HepG2 (cell line): Measurements from ENCODE around the gene RANBP3. TPM values are rescaled to one million over a fixed set of nuclear protein-coding genes. Genes with fewer than 3 reads are reported as not detected.

Experiments used
- ATAC-seq: fragments of 200-7000 bp; cut with Tn5 transposase; 3 replicates; pipeline ENCODE4 v1.9.1; 2020; ENCODE audit warnings: mild to moderate bottlenecking, moderate library complexity
- BruUV-seq: library from RNA; stranded (reverse); fragments of 400-500 nt; replicated peaks from 2 replicates; lab custom pipeline; 2021; lab: Mats Ljungman, UMichigan
- CTCF ChIA-PET: fragments of 300-600 bp; formaldehyde crosslinking; extraction: SDS; loops from one replicate; lab custom pipeline; 2021; ENCODE audit warnings: low total read pairs, inconsistent platforms, low intra/inter-chr PET ratio; lab: Yijun Ruan, JAX
- POLR2A ChIA-PET: fragments of 350-600 bp; sonication (Branson Sonifier 250); formaldehyde crosslinking; loops from one replicate; lab custom pipeline; 2020; ENCODE audit warnings: antibody characterized with exemption, inconsistent platforms; lab: Yijun Ruan, JAX
- DNase-seq: peaks from one replicate; pipeline ENCODE4 v3.0.0-alpha.2; 2015; ENCODE audit warnings: low spot score
- FAIRE-seq: peaks from 3 replicates; lab custom pipeline; 2011; peaks lifted over from hg19 to GRCh38; lab: Jason Lieb, UNC
- H2AFZ ChIP-seq: one replicate; pipeline ENCODE4 v1.6.1; 2011; ENCODE audit warnings: low read length, inconsistent platforms
- H3K27ac ChIP-seq: fragments of 300-600 bp; 3 replicates; pipeline ENCODE4 v1.8.0; 2011; ENCODE audit warnings: mixed run types, mild to moderate bottlenecking, mixed read lengths, low read length, inconsistent platforms; ENCODE audit not compliant: insufficient read depth; ENCODE audit errors: extremely low read length
- H3K27me3 ChIP-seq, 2 experiments: fragments of 200-600 bp in 1 of 2; 2 replicates in 1 of 2; 3 replicates in 1 of 2; pipeline versions ENCODE4 v1.6.0 to v1.8.0; 2011; ENCODE audit warnings: low read length in 2 of 2, mild to moderate bottlenecking in 2 of 2, moderate library complexity in 2 of 2, inconsistent platforms in 1 of 2; ENCODE audit not compliant: insufficient read depth in 2 of 2, control insufficient read depth in 1 of 2
- H3K36me3 ChIP-seq, 2 experiments: fragments of 200-600 bp in 1 of 2; replicated peaks in 1 of 2; 2 replicates in 1 of 2; 3 replicates in 1 of 2; pipeline versions ENCODE4 v1.5.1 to v1.8.0; 2011; ENCODE audit warnings: low read length in 2 of 2, inconsistent platforms in 1 of 2; ENCODE audit not compliant: insufficient read depth in 2 of 2, control insufficient read depth in 1 of 2
- H3K4me1 ChIP-seq: 2 replicates; pipeline ENCODE4 v1.5.1; 2012; ENCODE audit warnings: low read length, inconsistent platforms; ENCODE audit not compliant: insufficient read depth
- H3K4me2 ChIP-seq: 2 replicates; pipeline ENCODE4 v1.6.0; 2011; ENCODE audit warnings: low read depth, low read length, inconsistent platforms
- H3K4me3 ChIP-seq, 3 experiments: fragments of 200-600 bp in 1 of 3; sonication (generic), shearing (Covaris generic) in 1 of 3; replicated peaks in 1 of 3; 2 replicates each; pipeline ENCODE4 v1.5.1; 2011 to 2016; ENCODE audit warnings: low read length in 3 of 3, inconsistent platforms in 2 of 3, low read depth in 2 of 3, mild to moderate bottlenecking in 2 of 3, control low read depth in 1 of 3, mixed read lengths in 1 of 3; ENCODE audit not compliant: insufficient read depth in 1 of 3
- H3K79me2 ChIP-seq: one replicate; pipeline ENCODE4 v1.6.1; 2011; ENCODE audit warnings: low read length, inconsistent platforms; ENCODE audit not compliant: insufficient read depth
- H3K9ac ChIP-seq: 2 replicates; pipeline ENCODE4 v1.6.0; 2011; ENCODE audit warnings: mild to moderate bottlenecking, low read depth, low read length, inconsistent platforms; ENCODE audit not compliant: insufficient read depth
- H3K9me3 ChIP-seq: 2 replicates; pipeline ENCODE4 v1.5.1; 2012; ENCODE audit warnings: mild to moderate bottlenecking, low read length
- H4K20me1 ChIP-seq: 2 replicates; pipeline ENCODE4 v1.6.0; 2011; ENCODE audit warnings: inconsistent platforms, mild to moderate bottlenecking, low read length, moderate library complexity; ENCODE audit not compliant: insufficient read depth
- CBX2 ChIP-seq, 2 experiments: fragments of 200-600 bp in 1 of 2; sonication (generic); formaldehyde crosslinking in 1 of 2; IDR thresholded peaks; 2 replicates each; pipeline versions ENCODE4 v1.7.0 to v1.8.1; 2018 to 2022; ENCODE audit warnings: low read depth in 2 of 2, low read length in 1 of 2, mild to moderate bottlenecking in 1 of 2, missing genetic modification reagents in 1 of 2
- THAP9 ChIP-seq: sonication (generic); formaldehyde crosslinking; IDR thresholded peaks from 2 replicates; pipeline ENCODE4; 2020; ENCODE audit warnings: missing genetic modification reagents, mild to moderate bottlenecking, borderline replicate concordance
- ZNF281 ChIP-seq: sonication (generic); formaldehyde crosslinking; IDR thresholded peaks from 2 replicates; pipeline ENCODE4 v1.4.0; 2020; ENCODE audit warnings: missing genetic modification reagents, borderline replicate concordance
- ZNF773 ChIP-seq: sonication (generic); formaldehyde crosslinking; IDR thresholded peaks from 2 replicates; pipeline ENCODE4 v1.4.0; 2020; ENCODE audit warnings: missing genetic modification reagents, borderline replicate concordance
- WGBS: methylation state at CpG from one replicate; pipeline ENCODE4 v1.1.6; 2017; ENCODE audit warnings: low lambda C conversion rate; 5-methylcytosine and 5-hydroxymethylcytosine counted together
- in situ Hi-C: cut with HindIII; loops from 2 replicates; pipeline ENCODE4 v1.10.0; 2017; ENCODE audit warnings: low pct_unique_long_range_greater_than_20kb; ENCODE audit not compliant: extremely low pct_ligation_motif_present
- intact Hi-C: fragments of 100-400 bp; cut with micrococcal nuclease; formaldehyde crosslinking; loops from one replicate; pipeline ENCODE4 v1.10.0; 2022; ENCODE audit not compliant: unreplicated experiment
- polyA plus RNA-seq, 8 experiments: library from polyadenylated mRNA; depleted of rRNA in 3 of 8; stranded (reverse) in 7 of 8; unstranded in 1 of 8; fragments of >200 nt; fragmentation: Illumina TruSeq in 4 of 8; extraction: Trizol in 4 of 8; gene quantifications; 2 replicates each; pipeline versions ENCODE4 v1.2.1 to v1.2.3, GENCODE V29; 2011 to 2016; ENCODE audit warnings: low read depth in 4 of 8, missing spikeins in 1 of 8, mixed read lengths in 1 of 8; ENCODE audit not compliant: insufficient read depth in 1 of 8
- total RNA-seq, 5 experiments: library from RNA; depleted of rRNA; stranded (reverse); fragments of >200 nt; fragmentation: Illumina TruSeq; extraction: Trizol; gene quantifications; 2 replicates each; pipeline ENCODE4 v1.2.3, GENCODE V29; 2016; ENCODE audit warnings: low read depth in 1 of 5

RANBP3 gene
- total and polyA plus RNA-seq, 2 of the 13 experiments (the other 11 are each of a cell fraction or from before 2014, with no cell fraction given): 39.5 to 149 TPM

- TF ChIP-seq CBX2 (IDR thresholded peaks at IDR 0.05; ENCODE audit: low read depth, low read length) (no peak), CBX2 (CRISPR knock-in tag; IDR thresholded peaks at IDR 0.05; ENCODE audit: low read depth) (no peak)
Observed at GRCh38 chr19:6010107-6010506, 32.2 kb upstream of the RANBP3 start (continued).

- H3K9ac ChIP-seq: no peak overlapping the region
- no TSS peak for BruUV-seq
- CTCF ChIA-PET: no interaction called here
- peaks cover 0 to 3% of the 10 kb centered on the region in 2 experiments; a peak in 1 of 5 replicates for H3K27me3 ChIP-seq
- POLR2A ChIA-PET: no interaction called here
- H4K20me1 ChIP-seq: no peaks in the 10 kb centered on the region
- DNase-seq (no peak), FAIRE-seq (no peak), ATAC-seq (no peak)
- in situ Hi-C loops (no loop called here), intact Hi-C loops (no loop called here)
- H3K79me2 ChIP-seq: no peaks in the 10 kb centered on the region
- H3K27ac ChIP-seq: no peak overlapping the region
- H3K9me3 ChIP-seq: no peaks in the 10 kb centered on the region
- TF ChIP-seq ZNF773 (CRISPR knock-in tag) (no peak), ZNF281 (CRISPR knock-in tag) (no peak), THAP9 (CRISPR knock-in tag) (no peak)
- no peak overlapping the region for H3K4me3 ChIP-seq
- 82% methylated on average over 18 of the region's 26 CpGs for WGBS
- no peaks in the 10 kb centered on the region for H3K36me3 ChIP-seq
- no peak overlapping the region for H3K4me2 ChIP-seq
- no peak overlapping the region for H2AFZ ChIP-seq
- H3K4me1 ChIP-seq: peaks cover 30% of the 10 kb centered on the region
Observed at GRCh38 chr19:6007866-6008265, 29.9 kb upstream of the RANBP3 start.
